GM21360 (cell line): ENCODE measurements around the gene LGR5.

Experiments used
- ATAC-seq: cut with Tn5 transposase; IDR thresholded peaks from one replicate; pipeline ENCODE4 v1.9.1; 2021; ENCODE audit warnings: mild to moderate bottlenecking, moderate library complexity; ENCODE audit not compliant: unreplicated experiment

Gene LGR5

GRCh38 chr12:71589478-71589881 lies 149.9 kb downstream of the LGR5 start:
- ATAC-seq: no peak

GRCh38 chr12:71591601-71592000 lies 152.0 kb downstream of the LGR5 start:
- no peak for ATAC-seq

- no peak for ATAC-seq
These were observed 153.2 kb downstream of the LGR5 start for GRCh38 chr12:71592841-71593240.

GRCh38 chr12:71594214-71594948 lies 154.8 kb downstream of the LGR5 start:
- no peak for ATAC-seq

- no peak for ATAC-seq
These were observed 159.6 kb downstream of the LGR5 start for GRCh38 chr12:71599210-71599609.

- ATAC-seq: no peak
These were observed 161.9 kb downstream of the LGR5 start for GRCh38 chr12:71601546-71601945.

- no peak for ATAC-seq
These were observed 163.4 kb downstream of the LGR5 start for GRCh38 chr12:71602761-71603577.

- ATAC-seq: no peak
These were observed 165.4 kb downstream of the LGR5 start for GRCh38 chr12:71605039-71605438.

GRCh38 chr12:71607494-71608330 lies 168.1 kb downstream of the LGR5 start:
- no peak for ATAC-seq

GRCh38 chr12:71610031-71610795 lies 170.6 kb downstream of the LGR5 start:
- no peak for ATAC-seq

- ATAC-seq: no peak
These were observed 182.3 kb downstream of the LGR5 start for GRCh38 chr12:71621938-71622337.

- no peak for ATAC-seq
These were observed 185.9 kb downstream of the LGR5 start for GRCh38 chr12:71625476-71625875.

GRCh38 chr12:71626098-71626497 lies 186.5 kb downstream of the LGR5 start:
- ATAC-seq: peak; percentile 87

GRCh38 chr12:71626768-71627167 lies 187.2 kb downstream of the LGR5 start:
- no peak for ATAC-seq

GRCh38 chr12:71627438-71628002 lies 187.9 kb downstream of the LGR5 start:
- no peak for ATAC-seq
